Measurements from ENCODE around the gene LYPLA2.
"Not testable (repeated sequence)": the region's sequence is repeated elsewhere in the genome, so short reads cannot be mapped to it uniquely, and the experiment has no call there.

The LYPLA2 gene

GRCh38 chr1:23825076-23825761, 34.3 kb downstream of the LYPLA2 start, which contains the start of gene HMGCL:
HMGCL (minus strand) TSS chr1:23825429; CDS start chr1:23825415, 14 bp downstream.
- peak within 1 kb of the TSS; percentile 97 for H3K4me3 ChIP-seq (ENCODE audit: low read depth, low read length)
- no peak for TF ChIP-seq CTCF (IDR thresholded peaks at IDR 0.05; ENCODE audit: low read depth, low read length, missing control alignments)
- DNase-seq (ENCODE audit: low read depth): peak; percentile 67

GRCh38 chr1:23825762-23826522, 35.0 kb downstream of the LYPLA2 start:
- TF ChIP-seq CTCF (IDR thresholded peaks at IDR 0.05; ENCODE audit: low read depth, low read length, missing control alignments): no peak
- H3K4me3 ChIP-seq (ENCODE audit: low read depth, low read length): peak overlapping the region; percentile 97
- DNase-seq (ENCODE audit: low read depth): peak; percentile 40

GRCh38 chr1:23826590-23826989, 35.6 kb downstream of the LYPLA2 start:
- H3K4me3 ChIP-seq (ENCODE audit: low read depth, low read length); DNase-seq (ENCODE audit: low read depth): not testable (repeated sequence)

GRCh38 chr1:23827717-23828116, 36.8 kb downstream of the LYPLA2 start:
- no peak overlapping the region for H3K4me3 ChIP-seq (ENCODE audit: low read depth, low read length)
- TF ChIP-seq CTCF (IDR thresholded peaks at IDR 0.05; ENCODE audit: low read depth, low read length, missing control alignments): no peak
- no peak for DNase-seq (ENCODE audit: low read depth)

GRCh38 chr1:23834156-23834555, 43.2 kb downstream of the LYPLA2 start:
- DNase-seq (ENCODE audit: low read depth); H3K4me3 ChIP-seq (ENCODE audit: low read depth, low read length): not testable (repeated sequence)

GRCh38 chr1:23836037-23836436, 45.1 kb downstream of the LYPLA2 start:
- no peak for TF ChIP-seq CTCF (IDR thresholded peaks at IDR 0.05; ENCODE audit: low read depth, low read length, missing control alignments)
- no peak for DNase-seq (ENCODE audit: low read depth)
- H3K4me3 ChIP-seq (ENCODE audit: low read depth, low read length): no peak overlapping the region

- TF ChIP-seq CTCF (IDR thresholded peaks at IDR 0.05; ENCODE audit: low read depth, low read length, missing control alignments): no peak
- no peak for DNase-seq (ENCODE audit: low read depth)
- H3K4me3 ChIP-seq (ENCODE audit: low read depth, low read length): peak overlapping the region; percentile 46; the same call in 1 of the 2 replicates
These were observed 47.0 kb downstream of the LYPLA2 start for GRCh38 chr1:23837908-23838307.

GRCh38 chr1:23838401-23838866, 47.5 kb downstream of the LYPLA2 start:
- peak overlapping the region; percentile 46 for H3K4me3 ChIP-seq (ENCODE audit: low read depth, low read length)
- TF ChIP-seq CTCF (IDR thresholded peaks at IDR 0.05; ENCODE audit: low read depth, low read length, missing control alignments): no peak
- no peak for DNase-seq (ENCODE audit: low read depth)

Data from GM12864 (cell line).